Activated CD4-positive, alpha-beta T cell treated with anti-CD3 and anti-CD28 coated beads for 24 hours (primary cell): ENCODE results near the gene NSDHL.

Experiments
- DNase-seq, 2 donors: peaks; one replicate each; pipeline ENCODE4 v3.0.0-alpha.2; 2020; ENCODE audit warnings: low read depth in 2 of 2

The NSDHL gene

DNA sequence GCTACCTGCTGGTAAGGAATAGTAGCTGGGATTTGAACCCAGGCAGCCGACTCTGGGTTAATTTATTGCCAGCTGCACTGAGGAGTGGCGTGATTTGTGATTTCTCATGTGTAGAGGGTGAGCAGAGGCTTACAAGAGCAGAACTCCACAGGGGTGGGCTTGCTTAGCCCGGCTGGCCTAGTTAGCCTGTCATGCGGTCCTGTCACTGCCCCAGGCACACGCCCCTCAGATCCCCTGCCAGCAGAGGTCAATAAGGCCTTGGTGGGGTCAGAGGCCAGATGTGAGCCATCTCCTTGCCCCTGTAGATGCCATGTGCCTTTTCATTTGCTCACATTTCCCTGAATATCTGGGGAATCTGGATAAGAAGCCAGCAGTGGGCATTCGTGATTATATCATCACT lies 13.4 kb downstream of the NSDHL start:
- DNase-seq: no peak

GRCh38 chrX:152845618-152846240 lies 14.9 kb downstream of the NSDHL start:
- DNase-seq: no peak

- DNase-seq: no peak
Observed at GRCh38 chrX:152847281-152847680, 16.4 kb downstream of the NSDHL start.

DNA sequence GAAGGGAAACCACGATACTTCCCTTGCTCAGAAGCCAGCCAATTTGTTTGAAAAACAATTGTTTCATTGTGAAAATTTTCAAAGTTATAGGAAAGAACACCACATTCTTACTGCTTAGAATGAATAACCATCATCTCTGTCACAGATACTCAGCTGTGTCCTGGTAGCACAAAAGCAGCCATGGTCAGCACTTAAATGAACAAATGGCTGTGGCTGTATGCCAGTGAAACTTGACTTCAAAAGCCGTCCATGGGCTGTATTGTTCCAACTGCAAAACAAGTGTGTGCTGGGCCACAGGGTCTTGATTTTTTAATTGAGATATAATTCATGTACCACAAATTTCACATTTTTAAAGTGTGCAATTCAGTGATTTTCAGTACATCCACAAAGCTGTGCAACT lies 19.6 kb downstream of the NSDHL start:
- DNase-seq: no peak

DNA sequence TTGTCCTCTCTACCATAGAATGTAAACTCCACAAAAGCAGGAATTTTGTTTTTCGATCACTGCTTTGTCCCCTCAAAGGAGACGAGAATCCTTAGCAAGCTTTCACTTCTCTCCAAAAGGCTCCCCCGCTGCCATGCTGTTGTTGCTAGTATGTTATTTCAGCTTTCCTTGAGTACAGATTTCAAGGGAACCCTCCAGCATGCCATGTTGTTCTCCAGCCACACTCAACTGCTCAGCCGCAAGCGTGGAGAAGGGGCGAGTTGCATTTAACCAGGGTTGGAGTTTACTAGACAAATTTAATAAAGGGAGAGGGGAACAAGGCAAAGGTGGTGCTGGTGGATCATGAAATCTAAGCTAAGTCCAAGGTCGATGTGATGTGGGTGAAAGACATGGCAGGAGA lies 23.1 kb downstream of the NSDHL start:
- no peak for DNase-seq

DNA sequence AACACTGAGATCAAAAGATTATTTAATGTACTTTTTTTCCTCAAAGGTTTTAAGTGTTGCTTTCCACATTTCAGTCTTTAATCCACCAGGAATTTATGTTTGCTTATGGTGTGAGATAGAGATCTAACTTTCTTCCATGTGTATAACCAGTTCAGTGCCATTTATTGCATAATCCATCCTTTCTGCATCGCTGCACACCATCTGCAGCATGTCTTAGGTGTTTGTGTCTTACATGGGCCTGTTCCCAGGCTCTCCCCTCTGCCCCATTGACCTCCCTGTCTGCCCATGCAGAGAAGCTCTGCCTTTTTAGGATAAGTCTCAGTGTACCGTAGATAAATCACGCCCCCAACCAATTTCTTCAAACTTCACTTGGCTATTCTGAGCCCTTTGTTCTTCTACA lies 30.3 kb downstream of the NSDHL start:
- DNase-seq: no peak

DNA sequence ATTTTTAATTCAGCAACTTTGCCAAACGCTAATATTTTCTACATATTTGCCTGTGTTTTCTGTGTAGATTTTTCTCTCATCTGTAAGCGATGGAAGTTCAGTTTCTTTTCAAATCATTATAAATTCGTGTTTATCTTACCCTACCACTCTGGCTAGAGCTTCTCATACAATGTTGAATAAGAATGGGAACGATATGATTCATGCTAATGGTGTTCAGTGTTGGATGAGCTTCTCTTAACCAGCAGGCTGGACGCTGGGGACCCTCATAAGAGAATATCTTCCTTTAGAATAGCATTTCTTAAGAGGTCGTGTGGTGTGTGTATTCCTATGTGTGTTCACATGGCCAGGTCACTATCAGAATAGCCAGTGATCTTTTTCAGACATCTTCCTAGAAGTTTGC lies 31.0 kb downstream of the NSDHL start:
- DNase-seq: no peak

- no peak for DNase-seq
Observed at GRCh38 chrX:152865232-152865920, 34.5 kb downstream of the NSDHL start.

DNA sequence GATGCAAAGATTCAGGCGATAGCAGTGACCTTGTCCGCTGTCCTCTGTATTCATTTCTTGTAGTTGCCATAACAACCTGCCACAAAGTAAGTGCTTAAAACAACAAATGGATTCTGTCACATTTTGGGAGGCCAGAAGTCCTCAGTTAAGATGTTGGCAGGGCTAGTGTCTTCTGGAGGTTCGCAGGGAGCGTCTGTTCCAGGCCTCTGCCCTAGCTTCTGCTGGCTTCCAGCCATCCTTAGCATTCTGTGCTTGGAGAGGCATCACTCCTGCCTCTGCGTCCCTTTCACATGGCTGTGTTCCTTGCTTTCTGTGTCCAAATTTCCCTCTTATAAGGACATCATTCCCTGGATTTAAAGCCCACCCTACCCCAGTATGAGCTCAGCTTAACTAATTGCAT lies 35.5 kb downstream of the NSDHL start:
- no peak for DNase-seq

DNA sequence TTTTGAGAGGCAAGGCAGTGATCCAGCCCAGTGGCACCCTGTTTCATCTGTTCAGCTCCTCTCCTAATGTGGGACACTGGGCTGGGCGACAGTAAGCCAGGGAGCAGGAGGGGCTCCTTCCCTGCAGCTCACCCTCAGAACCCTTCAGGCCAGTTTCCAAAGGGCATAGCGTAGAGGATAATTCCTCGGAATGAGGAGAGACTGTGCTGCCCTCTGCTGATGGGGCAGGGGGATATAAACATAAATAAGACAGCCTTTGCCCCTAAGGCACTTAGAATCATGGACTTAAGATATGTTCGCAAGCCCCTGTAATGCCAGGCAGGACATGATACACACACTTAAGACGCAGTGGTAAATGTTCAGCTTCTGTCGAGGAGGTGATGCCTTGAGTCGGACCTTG lies 39.1 kb downstream of the NSDHL start:
- no peak for DNase-seq

GRCh38 chrX:152871260-152871659 lies 40.4 kb downstream of the NSDHL start:
- no peak for DNase-seq

DNA sequence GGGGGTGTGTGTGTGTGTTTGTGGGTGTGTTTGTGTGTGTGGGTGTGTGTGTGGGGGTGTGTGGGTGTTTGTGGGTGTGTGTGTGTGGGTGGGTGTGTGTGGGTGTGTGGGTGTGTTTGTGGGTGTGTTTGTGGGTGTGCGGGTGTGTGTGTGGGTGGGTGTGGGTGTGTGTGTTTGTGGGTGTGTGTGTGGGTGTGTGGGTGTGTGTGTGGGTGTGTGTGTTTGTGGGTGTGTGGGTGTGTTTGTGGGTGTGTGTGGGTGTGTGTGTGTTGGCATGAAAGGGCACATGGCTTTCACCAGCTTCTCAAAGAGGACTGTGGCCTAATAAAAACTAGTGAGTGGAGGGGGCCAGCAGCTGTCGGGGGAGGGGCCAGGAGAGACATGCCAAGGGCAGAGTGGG lies 41.7 kb downstream of the NSDHL start:
- no peak for DNase-seq

- DNase-seq: no peak
Observed at GRCh38 chrX:152873361-152873760, 42.5 kb downstream of the NSDHL start.

- no peak for DNase-seq
Observed at GRCh38 chrX:152876931-152877840, 46.3 kb downstream of the NSDHL start.

- DNase-seq: no peak
Observed at GRCh38 chrX:152878976-152879755, 48.3 kb downstream of the NSDHL start.

GRCh38 chrX:152881289-152881688 lies 50.4 kb downstream of the NSDHL start:
- DNase-seq: no peak

- DNase-seq: no peak
Observed at GRCh38 chrX:152884171-152884570, 53.3 kb downstream of the NSDHL start.

DNA sequence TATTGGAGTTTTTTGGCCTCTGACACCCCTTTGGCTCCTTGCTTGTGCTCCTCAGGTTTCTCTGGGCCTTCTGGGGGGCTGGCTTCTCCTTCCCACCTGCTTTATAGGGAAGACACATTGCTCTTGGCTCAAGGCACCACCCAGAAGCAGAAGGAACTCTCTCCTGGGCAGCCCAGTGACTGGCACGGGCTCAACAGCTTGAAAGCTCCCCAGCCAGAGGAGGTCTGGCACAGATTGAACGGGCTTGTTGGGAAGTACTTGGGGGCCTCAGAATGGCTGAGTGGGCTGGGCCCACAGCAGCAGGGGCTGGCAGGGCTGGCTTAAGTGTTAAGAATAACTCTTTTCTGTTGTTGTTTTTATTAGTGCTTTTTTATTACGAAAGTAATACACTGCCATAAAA lies 55.9 kb downstream of the NSDHL start:
- DNase-seq: no peak

- no peak for DNase-seq
Observed at GRCh38 chrX:152892499-152892898, 61.6 kb downstream of the NSDHL start.

GRCh38 chrX:152892999-152893891 lies 62.4 kb downstream of the NSDHL start:
- DNase-seq: no peak
